LNCaP clone FGC (cell line): ENCODE measurements around the gene DND1.
"Not testable (repeated sequence)": the region's sequence is repeated elsewhere in the genome, so short reads cannot be mapped to it uniquely, and the experiment has no call there.

Experiments
- DNase-seq: peaks from one replicate; pipeline ENCODE4 v3.0.0-alpha.2; 2011; ENCODE audit warnings: low read depth
- H3K4me3 ChIP-seq: 2 replicates; pipeline ENCODE4 v1.5.1; 2011; ENCODE audit warnings: mild to moderate bottlenecking, low read depth, low read length, control low read depth
- TF ChIP-seq, protein P1 (sequence below): IDR thresholded peaks from 2 replicates; pipeline ENCODE4 v1.5.1; 2012; ENCODE audit warnings: mild to moderate bottlenecking; ENCODE audit not compliant: control insufficient read depth, insufficient read depth; ENCODE audit errors: extremely low read depth

Gene DND1

GRCh38 chr5:140673187-140673976 is at the start of gene DND1:
Gene DND1, minus strand, starts transcription at chr5:140673576. Its CDS starts 34 bp downstream, at chr5:140673542.
- no peak within 1 kb of the TSS for H3K4me3 ChIP-seq
- TF ChIP-seq, protein P1, sequence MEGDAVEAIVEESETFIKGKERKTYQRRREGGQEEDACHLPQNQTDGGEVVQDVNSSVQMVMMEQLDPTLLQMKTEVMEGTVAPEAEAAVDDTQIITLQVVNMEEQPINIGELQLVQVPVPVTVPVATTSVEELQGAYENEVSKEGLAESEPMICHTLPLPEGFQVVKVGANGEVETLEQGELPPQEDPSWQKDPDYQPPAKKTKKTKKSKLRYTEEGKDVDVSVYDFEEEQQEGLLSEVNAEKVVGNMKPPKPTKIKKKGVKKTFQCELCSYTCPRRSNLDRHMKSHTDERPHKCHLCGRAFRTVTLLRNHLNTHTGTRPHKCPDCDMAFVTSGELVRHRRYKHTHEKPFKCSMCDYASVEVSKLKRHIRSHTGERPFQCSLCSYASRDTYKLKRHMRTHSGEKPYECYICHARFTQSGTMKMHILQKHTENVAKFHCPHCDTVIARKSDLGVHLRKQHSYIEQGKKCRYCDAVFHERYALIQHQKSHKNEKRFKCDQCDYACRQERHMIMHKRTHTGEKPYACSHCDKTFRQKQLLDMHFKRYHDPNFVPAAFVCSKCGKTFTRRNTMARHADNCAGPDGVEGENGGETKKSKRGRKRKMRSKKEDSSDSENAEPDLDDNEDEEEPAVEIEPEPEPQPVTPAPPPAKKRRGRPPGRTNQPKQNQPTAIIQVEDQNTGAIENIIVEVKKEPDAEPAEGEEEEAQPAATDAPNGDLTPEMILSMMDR = no peak
- DNase-seq = no peak

DNA sequence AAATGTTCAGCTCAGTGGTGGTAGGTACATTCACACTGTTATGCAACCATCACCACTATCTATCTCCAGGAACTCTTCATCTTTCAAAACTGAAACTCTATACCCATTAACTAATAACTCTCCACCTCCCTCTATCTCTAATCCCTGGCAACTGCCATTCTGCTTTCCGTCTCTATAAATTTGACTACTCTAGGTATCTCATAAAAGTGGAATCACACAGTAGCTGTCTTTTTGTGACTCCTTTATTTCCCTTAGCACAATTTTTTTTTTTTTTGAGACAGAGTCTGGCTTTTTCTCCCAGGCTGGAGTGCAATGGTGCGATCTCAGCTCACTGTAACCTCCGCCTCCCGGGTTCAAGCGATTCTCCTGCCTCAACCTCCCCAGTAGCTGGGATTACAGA is 48.0 kb upstream of the DND1 start:
- not testable (repeated sequence) for H3K4me3 ChIP-seq, DNase-seq

DNA sequence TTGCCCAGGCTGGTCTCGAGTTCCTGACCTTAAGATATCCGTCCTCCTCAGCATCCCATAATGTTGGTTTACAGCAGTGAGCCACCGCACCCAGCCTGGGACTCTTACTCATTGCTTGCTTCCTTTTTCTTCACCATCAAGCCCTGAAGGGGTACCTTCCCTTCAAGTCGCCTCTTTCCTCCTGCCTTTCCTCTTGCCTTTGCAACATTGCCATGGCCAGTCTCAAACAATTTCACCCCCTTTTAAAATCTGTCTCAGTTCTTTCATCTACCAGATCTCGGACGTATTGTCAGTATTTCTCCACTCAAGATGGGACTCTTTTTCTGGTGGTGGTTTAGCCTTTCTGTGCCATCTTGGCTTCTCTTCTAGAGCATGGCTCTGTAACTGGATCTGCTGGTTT is 47.4 kb upstream of the DND1 start:
- H3K4me3 ChIP-seq, DNase-seq: not testable (repeated sequence)

- peak overlapping the region; percentile 64 for H3K4me3 ChIP-seq
- TF ChIP-seq, protein P1 = no peak
- no peak for DNase-seq
Observed at GRCh38 chr5:140718266-140718592, 44.9 kb upstream of the DND1 start.

- H3K4me3 ChIP-seq, DNase-seq: not testable (repeated sequence)
Observed at GRCh38 chr5:140716238-140716637, 42.9 kb upstream of the DND1 start.

GRCh38 chr5:140713562-140714094 is 40.3 kb upstream of the DND1 start:
- TF ChIP-seq, protein P1 = no peak
- no peak overlapping the region for H3K4me3 ChIP-seq
- no peak for DNase-seq

- TF ChIP-seq, protein P1 = no peak
- no peak overlapping the region for H3K4me3 ChIP-seq
- no peak for DNase-seq
Observed at GRCh38 chr5:140711794-140712193, 38.4 kb upstream of the DND1 start.

- H3K4me3 ChIP-seq = peak overlapping the region; percentile 72
- TF ChIP-seq, protein P1 = no peak
- DNase-seq = peak; percentile 91
Observed at GRCh38 chr5:140710899-140711552, 37.6 kb upstream of the DND1 start.

DNA sequence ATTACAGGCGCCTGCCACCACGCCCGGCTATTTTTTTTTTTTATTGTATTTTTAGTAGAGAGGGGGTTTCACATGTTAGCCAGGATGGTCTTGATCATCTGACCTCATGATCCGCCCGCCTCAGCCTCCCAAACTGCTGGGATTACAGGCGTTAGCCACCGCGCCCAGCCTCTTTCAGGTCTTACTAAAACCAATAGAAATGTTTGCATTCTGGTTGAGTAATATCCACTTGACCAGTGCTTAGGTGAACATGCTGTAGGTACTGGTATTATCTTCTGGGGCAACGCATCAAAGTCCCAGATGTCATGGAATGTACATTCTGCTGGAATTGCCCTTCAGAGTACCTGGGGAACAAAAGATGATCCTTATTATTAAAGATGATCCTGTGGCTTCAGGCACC is 35.4 kb upstream of the DND1 start:
- DNase-seq, H3K4me3 ChIP-seq: not testable (repeated sequence)
